Activated CD8-positive, alpha-beta T cell treated with anti-CD3 and anti-CD28 coated beads for 36 hours (primary cell): ENCODE measurements around the gene AFAP1L1. TPM values are rescaled to one million over a fixed set of nuclear protein-coding genes. Genes with fewer than 3 reads are reported as not detected.

Source experiments
- ATAC-seq: fragments of 200-7000 bp; cut with Tn5 transposase; one replicate; pipeline ENCODE4 v1.10.0; 2021; ENCODE audit warnings: mild to moderate bottlenecking, moderate library complexity
- CTCF ChIA-PET: fragments of 350-600 bp; sonication (Branson Sonifier 250); formaldehyde crosslinking; loops from one replicate; lab custom pipeline; 2021; ENCODE audit warnings: antibody characterized with exemption; lab: Charles Lee
- POLR2A ChIA-PET: fragments of 350-600 bp; sonication (Branson Sonifier 250); formaldehyde crosslinking; loops from one replicate; lab custom pipeline; 2021; ENCODE audit warnings: antibody characterized with exemption; lab: Charles Lee
- DNase-seq: peaks from one replicate; pipeline ENCODE4 v3.0.0-alpha.2; 2020
- H3K27ac Mint-ChIP-seq: one replicate; pipeline ENCODE4 v1.8.0; 2021; ENCODE audit warnings: mild to moderate bottlenecking, mixed read lengths
- H3K27me3 Mint-ChIP-seq: one replicate; pipeline ENCODE4 v1.8.0; 2021; ENCODE audit warnings: mixed read lengths
- H3K36me3 Mint-ChIP-seq: one replicate; pipeline ENCODE4 v1.8.0; 2021; ENCODE audit warnings: low read depth, mixed read lengths
- H3K4me1 Mint-ChIP-seq: one replicate; pipeline ENCODE4 v1.8.0; 2021; ENCODE audit warnings: low read depth, mixed read lengths
- H3K4me3 Mint-ChIP-seq: one replicate; pipeline ENCODE4 v1.8.0; 2021; ENCODE audit warnings: mild to moderate bottlenecking, moderate library complexity, mixed read lengths
- H3K9me3 Mint-ChIP-seq: one replicate; pipeline ENCODE4 v1.8.0; 2021; ENCODE audit warnings: mixed read lengths
- CTCF ChIP-seq: fragments of 200-600 bp; IDR thresholded peaks from one replicate; pipeline ENCODE4 v1.8.0; 2022; ENCODE audit warnings: antibody characterized with exemption, mild to moderate bottlenecking
- intact Hi-C: fragments of 100-400 bp; cut with micrococcal nuclease; formaldehyde crosslinking; loops from one replicate; pipeline ENCODE4 v1.10.0; 2022
- total RNA-seq, 2 experiments: library from RNA; stranded (reverse); gene quantifications; one replicate each; pipeline ENCODE4 v1.2.3, GENCODE V29; 2021

AFAP1L1 gene
- total RNA-seq, 2 experiments from 2014 or later, result 1.3 to 1.6 TPM

- ChIA-PET CTCF (interaction anchor here (2.7 to 3.4 kb wide), 2 partner anchors 59 to 69 kb away, joined by 14 to 19 read pairs; no protein-coding TSS in a partner anchor), POLR2A (no interaction called here)
- TF ChIP-seq CTCF, result no peak
- no peak for DNase-seq
- Mint-ChIP-seq H3K36me3 (no peaks in the 10 kb centered on the region), H3K9me3 (no peaks in the 10 kb centered on the region), H3K27me3 (no peaks in the 10 kb centered on the region), H3K4me3 (no peak overlapping the region), H3K4me1 (no peaks in the 10 kb centered on the region), H3K27ac (no peak overlapping the region)
- ATAC-seq, result no peak
- intact Hi-C loops, result loop anchor here (10.0 kb wide), 1 partner anchor 122 kb away; no protein-coding TSS in a partner anchor
These were observed 41.6 kb downstream of the AFAP1L1 start for GRCh38 chr5:149313151-149313841.

DNA sequence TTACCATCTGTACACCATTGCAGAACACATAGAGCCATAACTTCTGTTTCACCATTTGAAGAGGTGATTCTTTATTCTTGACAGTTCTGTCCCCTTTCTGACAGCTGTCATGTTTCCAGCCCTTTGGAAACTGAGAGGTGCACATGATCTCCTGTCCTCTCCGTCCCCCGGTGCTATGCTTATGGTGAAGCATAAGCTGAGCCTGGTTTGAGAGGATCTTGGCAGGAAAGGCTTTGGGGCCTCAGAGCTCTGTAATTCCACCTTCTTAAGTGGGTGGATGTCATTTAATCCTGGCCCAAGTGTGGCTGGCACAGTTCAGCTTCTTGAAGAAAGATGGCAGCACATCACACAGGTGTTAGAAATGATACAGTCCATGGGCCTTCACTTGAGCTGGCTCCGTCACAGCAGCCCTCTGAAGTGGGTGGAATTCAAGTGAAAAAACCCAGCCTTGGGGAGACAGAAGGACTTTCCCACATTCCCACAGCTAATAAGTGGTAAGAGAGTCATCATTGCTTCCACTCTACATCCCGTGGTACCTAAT lies 43.0 kb downstream of the AFAP1L1 start:
- no peaks in the 10 kb centered on the region for H3K27me3 Mint-ChIP-seq
- ChIA-PET CTCF (interaction anchor here (1.1 to 4.8 kb wide), 7 partner anchors 10 to 119 kb away, joined by 3 to 34 read pairs (median 14); no protein-coding TSS in a partner anchor), POLR2A (interaction anchor here (0.6 kb wide), 1 partner anchor 154 kb away, joined by 4 read pairs; no protein-coding TSS in a partner anchor)
- intact Hi-C loops, result loop anchor here (2.0 to 10.0 kb wide), 2 partner anchors 56 to 120 kb away; no protein-coding TSS in a partner anchor
- H3K9me3 Mint-ChIP-seq, result no peaks in the 10 kb centered on the region
- DNase-seq, result no peak
- no peak overlapping the region for H3K4me3 Mint-ChIP-seq
- no peak for TF ChIP-seq CTCF
- no peaks in the 10 kb centered on the region for H3K36me3 Mint-ChIP-seq
- ATAC-seq, result no peak
- no peaks in the 10 kb centered on the region for H3K4me1 Mint-ChIP-seq
- no peak overlapping the region for H3K27ac Mint-ChIP-seq

- CTCF ChIA-PET, result interaction anchor here (1.1 to 4.8 kb wide), 6 partner anchors 9 to 118 kb away, joined by 3 to 34 read pairs (median 16); no protein-coding TSS in a partner anchor
These were observed 44.1 kb downstream of the AFAP1L1 start for GRCh38 chr5:149315753-149316152.

DNA sequence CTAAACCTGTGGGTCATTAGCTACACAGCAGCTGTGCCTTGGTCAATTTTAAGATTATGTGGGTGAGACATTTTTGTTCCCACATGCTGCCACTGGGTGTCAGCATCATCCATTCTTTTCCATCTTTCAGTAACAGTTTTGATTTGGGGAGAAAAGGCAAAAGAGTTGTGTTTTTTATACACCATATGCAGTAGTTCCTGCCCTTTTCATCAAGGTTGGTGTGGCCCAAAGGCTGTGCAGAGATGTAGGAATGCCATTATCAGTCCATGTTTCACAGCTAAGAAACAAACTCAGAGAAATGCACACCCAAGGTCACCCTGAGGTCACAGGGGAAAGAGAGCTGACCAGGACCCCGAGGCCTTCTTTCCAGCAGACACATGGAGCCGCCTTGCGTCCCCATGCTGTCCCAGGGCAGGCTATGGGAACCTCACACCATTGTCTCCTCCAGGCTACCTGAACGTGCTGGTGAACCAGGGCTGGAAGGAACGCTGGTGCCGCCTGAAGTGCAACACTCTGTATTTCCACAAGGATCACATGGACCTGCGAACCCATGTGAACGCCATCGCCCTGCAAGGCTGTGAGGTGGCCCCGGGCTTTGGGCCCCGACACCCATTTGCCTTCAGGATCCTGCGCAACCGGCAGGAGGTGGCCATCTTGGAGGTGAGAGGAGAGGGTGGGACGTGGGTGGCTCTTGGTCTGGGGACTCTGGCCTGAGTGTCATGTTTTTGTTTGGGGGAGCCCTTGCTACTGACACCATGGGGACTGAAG lies 45.8 kb downstream of the AFAP1L1 start:
- ATAC-seq (peak; percentile 69), DNase-seq (peak; percentile 59)
- POLR2A ChIA-PET, result no interaction called here
- H3K36me3 Mint-ChIP-seq, result no peaks in the 10 kb centered on the region
- H3K4me1 Mint-ChIP-seq, result no peaks in the 10 kb centered on the region
- TF ChIP-seq CTCF, result peak; percentile 72
- intact Hi-C loops, result loop anchor here (10.0 kb wide), 1 partner anchor 117 kb away; no protein-coding TSS in a partner anchor
- CTCF ChIA-PET, result interaction anchor here (0.7 to 10.1 kb wide), 31 partner anchors 8 to 997 kb away, joined by 3 to 145 read pairs (median 5); no protein-coding TSS in a partner anchor
- H3K4me3 Mint-ChIP-seq, result no peak overlapping the region
- no peaks in the 10 kb centered on the region for H3K9me3 Mint-ChIP-seq
- no peaks in the 10 kb centered on the region for H3K27me3 Mint-ChIP-seq
- H3K27ac Mint-ChIP-seq, result no peak overlapping the region

More at GRCh38 chr5:149315753-149316152, 44.1 kb downstream of the AFAP1L1 start:
- intact Hi-C loops, result loop anchor here (2.0 to 10.0 kb wide), 2 partner anchors 55 to 119 kb away; no protein-coding TSS in a partner anchor
- no peaks in the 10 kb centered on the region for H3K9me3 Mint-ChIP-seq
- H3K4me3 Mint-ChIP-seq, result no peak overlapping the region
- DNase-seq (no peak), ATAC-seq (no peak)
- no peak overlapping the region for H3K27ac Mint-ChIP-seq
- no peak for TF ChIP-seq CTCF
- H3K27me3 Mint-ChIP-seq, result no peaks in the 10 kb centered on the region
- no peaks in the 10 kb centered on the region for H3K4me1 Mint-ChIP-seq
- POLR2A ChIA-PET, result no interaction called here
- H3K36me3 Mint-ChIP-seq, result no peaks in the 10 kb centered on the region
